Vagina (tissue), 2 donors: Measurements from ENCODE around the gene SF3B2.

Source experiments
- CTCF ChIP-seq, 3 experiments: fragments of 450-650 bp in 2 of 3; fragments of 200-600 bp in 1 of 3; sonication (generic) in 1 of 3; IDR thresholded peaks; one replicate each; pipeline ENCODE4 v1.5.1; 2017 to 2019; ENCODE audit warnings: antibody characterized with exemption in 3 of 3, mild to moderate bottlenecking in 2 of 3, moderate library complexity in 2 of 3
- POLR2AphosphoS5 ChIP-seq, 2 donors: sonication (generic); formaldehyde crosslinking; IDR thresholded peaks; one replicate each; pipeline ENCODE4 v1.9.0; 2017; ENCODE audit warnings: antibody characterized with exemption in 2 of 2, mild to moderate bottlenecking in 2 of 2, low read depth in 1 of 2; ENCODE audit not compliant: insufficient read depth in 1 of 2

GRCh38 chr11:66017321-66017720, 34.8 kb upstream of the SF3B2 start:
- TF ChIP-seq CTCF (IDR thresholded peaks at IDR 0.05) = no peak
- TF ChIP-seq POLR2AphosphoS5 (IDR thresholded peaks at IDR 0.05; ENCODE audit: insufficient read depth in 1 of 2, low read depth in 1 of 2) = no peak
